OCI-LY1 (cell line): ENCODE results near the gene MMP13.

Experiments used
- CTCF ChIP-seq: fragments of 200-600 bp; sonication (generic), shearing (Covaris generic); IDR thresholded peaks from 2 replicates; pipeline ENCODE4 v1.5.1; 2017; ENCODE audit warnings: mild to moderate bottlenecking, antibody characterized with exemption, low read length, moderate library complexity, mixed read lengths
- EZH2 ChIP-seq: fragments of 200-600 bp; sonication (generic), shearing (Covaris generic); IDR thresholded peaks from 2 replicates; pipeline ENCODE4 v1.8.0; 2017; ENCODE audit warnings: borderline replicate concordance, mixed run types, mild to moderate bottlenecking, antibody characterized with exemption, low read length, moderate library complexity, mixed read lengths

GRCh38 chr11:102946237-102946636 is 9.3 kb downstream of the MMP13 start:
- TF ChIP-seq CTCF: no peak
- no peak for TF ChIP-seq EZH2
